HepG2 (cell line): ENCODE results near the gene NOTUM. TPM values are rescaled to one million over a fixed set of nuclear protein-coding genes. Genes with fewer than 3 reads are reported as not detected.

Source experiments
- AGO1 ChIP-seq: fragments of 200-400 bp; formaldehyde crosslinking; IDR thresholded peaks from 2 replicates; pipeline ENCODE4 v1.6.1; 2017; ENCODE audit warnings: mild to moderate bottlenecking, low read depth, low read length, moderate library complexity; ENCODE audit not compliant: poor library complexity, severe bottlenecking
- AGO2 ChIP-seq: fragments of 200-400 bp; formaldehyde crosslinking; optimal IDR thresholded peaks from 2 replicates; pipeline ENCODE3; 2017; ENCODE audit warnings: mild to moderate bottlenecking, low read depth, low read length, moderate library complexity
- CENPT ChIP-seq: sonication (generic); formaldehyde crosslinking; IDR thresholded peaks from 2 replicates; pipeline ENCODE4 v1.8.0; 2022; ENCODE audit warnings: low read depth, mild to moderate bottlenecking, moderate library complexity, missing genetic modification reagents
- E2F1 ChIP-seq: sonication (generic); formaldehyde crosslinking; IDR thresholded peaks from 2 replicates; pipeline ENCODE4 v1.5.0; 2020; ENCODE audit warnings: missing genetic modification reagents
- FLYWCH1 ChIP-seq: sonication (generic); formaldehyde crosslinking; IDR thresholded peaks from 2 replicates; pipeline ENCODE4 v1.8.1; 2023; ENCODE audit warnings: mild to moderate bottlenecking, missing genetic modification reagents
- FOSL2 ChIP-seq: sonication (generic); formaldehyde crosslinking; IDR thresholded peaks from 2 replicates; pipeline ENCODE4 v1.4.0; 2020; ENCODE audit warnings: missing genetic modification reagents
- FOXA3 ChIP-seq: IDR thresholded peaks from 2 replicates; pipeline ENCODE4 v1.6.1; 2016; ENCODE audit warnings: missing genetic modification reagents, missing compliant biosample characterization
- GRHL1 ChIP-seq: sonication (generic); formaldehyde crosslinking; conservative IDR thresholded peaks from 2 replicates; pipeline ENCODE4 v1.8.0; 2022; ENCODE audit warnings: missing genetic modification reagents
- HDAC6 ChIP-seq: fragments of 200-600 bp; sonication (generic); IDR thresholded peaks from 2 replicates; pipeline ENCODE4 v1.7.0; 2017; ENCODE audit warnings: mild to moderate bottlenecking, antibody characterized with exemption, low read length, low read depth
- HNF1B ChIP-seq: sonication (generic); formaldehyde crosslinking; IDR thresholded peaks from 2 replicates; pipeline ENCODE4 v1.5.1; 2020; ENCODE audit warnings: mild to moderate bottlenecking, moderate library complexity, missing genetic modification reagents
- POLR2A ChIP-seq, 2 experiments: IDR thresholded peaks; 2 replicates each; pipeline ENCODE4 v1.6.1; 2011; ENCODE audit warnings: low read depth in 2 of 2, low read length in 2 of 2, mild to moderate bottlenecking in 1 of 2, moderate library complexity in 1 of 2; ENCODE audit not compliant: insufficient read depth in 1 of 2
- POLR2AphosphoS5 ChIP-seq: IDR thresholded peaks from 2 replicates; pipeline ENCODE4 v1.6.1; 2012; ENCODE audit warnings: low read depth, low read length
- RARG ChIP-seq: sonication (generic); formaldehyde crosslinking; IDR thresholded peaks from 2 replicates; pipeline ENCODE4 v1.4.0; 2020; ENCODE audit warnings: low read depth, mild to moderate bottlenecking, missing genetic modification reagents
- SIX4 ChIP-seq: sonication (generic); formaldehyde crosslinking; IDR thresholded peaks from 2 replicates; pipeline ENCODE4 v1.4.0; 2020; ENCODE audit warnings: missing genetic modification reagents
- TEF ChIP-seq: sonication (generic); formaldehyde crosslinking; IDR thresholded peaks from 2 replicates; pipeline ENCODE4 v1.5.0; 2020; ENCODE audit warnings: missing genetic modification reagents
- ZFP36L1 ChIP-seq: sonication (generic); formaldehyde crosslinking; IDR thresholded peaks from 2 replicates; pipeline ENCODE4 v1.8.0; 2022; ENCODE audit warnings: mild to moderate bottlenecking, missing genetic modification reagents, moderate library complexity
- ZNF138 ChIP-seq: sonication (generic); formaldehyde crosslinking; IDR thresholded peaks from 2 replicates; pipeline ENCODE4 v1.5.0; 2020; ENCODE audit warnings: mild to moderate bottlenecking, low read depth, missing genetic modification reagents
- ZNF263 ChIP-seq: sonication (generic); formaldehyde crosslinking; IDR thresholded peaks from 2 replicates; pipeline ENCODE4 v1.4.0; 2020; ENCODE audit warnings: missing genetic modification reagents
- ZNF33A ChIP-seq: sonication (generic); formaldehyde crosslinking; IDR thresholded peaks from 2 replicates; pipeline ENCODE4 v1.5.1; 2020; ENCODE audit warnings: missing genetic modification reagents, mild to moderate bottlenecking, moderate library complexity, borderline replicate concordance
- ZNF34 ChIP-seq: sonication (generic); formaldehyde crosslinking; IDR thresholded peaks from 2 replicates; pipeline ENCODE4 v1.4.0; 2020; ENCODE audit warnings: mild to moderate bottlenecking, missing genetic modification reagents, borderline replicate concordance
- ZNF431 ChIP-seq: sonication (generic); formaldehyde crosslinking; IDR thresholded peaks from 2 replicates; pipeline ENCODE4 v1.9.0; 2022; ENCODE audit warnings: missing genetic modification reagents, low read depth, mild to moderate bottlenecking, borderline replicate concordance
- ZNF432 ChIP-seq: sonication (generic); formaldehyde crosslinking; IDR thresholded peaks from 2 replicates; pipeline ENCODE4 v1.5.0; 2020; ENCODE audit warnings: missing genetic modification reagents, mild to moderate bottlenecking, borderline replicate concordance
- ZNF619 ChIP-seq: sonication (generic); formaldehyde crosslinking; IDR thresholded peaks from 2 replicates; pipeline ENCODE4 v1.4.0; 2020; ENCODE audit warnings: mild to moderate bottlenecking, missing genetic modification reagents
- ZNF773 ChIP-seq: sonication (generic); formaldehyde crosslinking; IDR thresholded peaks from 2 replicates; pipeline ENCODE4 v1.4.0; 2020; ENCODE audit warnings: missing genetic modification reagents, borderline replicate concordance
- ZNF782 ChIP-seq: sonication (generic); formaldehyde crosslinking; IDR thresholded peaks from 2 replicates; pipeline ENCODE4 v1.4.0; 2020; ENCODE audit warnings: missing genetic modification reagents, mild to moderate bottlenecking, borderline replicate concordance
- polyA plus RNA-seq, 8 experiments: library from polyadenylated mRNA; depleted of rRNA in 3 of 8; stranded (reverse) in 7 of 8; unstranded in 1 of 8; fragments of >200 nt; fragmentation: Illumina TruSeq in 4 of 8; extraction: Trizol in 4 of 8; gene quantifications; 2 replicates each; pipeline versions ENCODE4 v1.2.1 to v1.2.3, GENCODE V29; 2011 to 2016; ENCODE audit warnings: low read depth in 4 of 8, missing spikeins in 1 of 8, mixed read lengths in 1 of 8; ENCODE audit not compliant: insufficient read depth in 1 of 8
- total RNA-seq, 5 experiments: library from RNA; depleted of rRNA; stranded (reverse); fragments of >200 nt; fragmentation: Illumina TruSeq; extraction: Trizol; gene quantifications; 2 replicates each; pipeline ENCODE4 v1.2.3, GENCODE V29; 2016; ENCODE audit warnings: low read depth in 1 of 5

NOTUM gene
- total and polyA plus RNA-seq, 2 of the 13 experiments (the other 11 are each of a cell fraction or from before 2014, with no cell fraction given), result 150 to 160 TPM

GRCh38 chr17:81991684-81992305 lies 30.8 kb upstream of the NOTUM start (continued):
- TF ChIP-seq HNF1B (CRISPR knock-in tag), result peak; percentile 59
- TF ChIP-seq RARG, result no peak
- peak; percentile 85 for TF ChIP-seq FOSL2 (CRISPR knock-in tag)
- peak; percentile 75 for TF ChIP-seq FOXA3 (CRISPR knock-in tag)
- TF ChIP-seq POLR2AphosphoS5, result peak; percentile 94
- TF ChIP-seq ZNF431 (CRISPR knock-in tag), result peak; percentile 92
- TF ChIP-seq ZNF263, result peak; percentile 75; the same call in 1 of the 2 replicates
- TF ChIP-seq ZFP36L1 (CRISPR knock-in tag), result peak; percentile 66; the same call in 1 of the 2 replicates
- TF ChIP-seq SIX4 (CRISPR knock-in tag), result peak; percentile 78; the same call in 1 of the 2 replicates
- TF ChIP-seq ZNF773 (CRISPR knock-in tag), result peak; percentile 79; the same call in 1 of the 2 replicates
- no peak; the same call in 1 of the 2 replicates for TF ChIP-seq ZNF138 (CRISPR knock-in tag)
- peak; percentile 89 for TF ChIP-seq AGO1
- no peak for TF ChIP-seq GRHL1 (CRISPR knock-in tag)
- TF ChIP-seq CENPT (CRISPR knock-in tag), result no peak
- TF ChIP-seq FLYWCH1 (CRISPR knock-in tag), result 0 out of 2 replicates have a peak, but pooled peaks have one; percentile 4
- TF ChIP-seq ZNF782 (CRISPR knock-in tag), result peak; percentile 81; the same call in 1 of the 2 replicates
- peak in 1 of 2 experiments; percentile 92; a peak in 2 of 4 replicates for TF ChIP-seq POLR2A (IDR thresholded peaks at IDR 0.05; ENCODE audit: insufficient read depth in 1 of 2, low read depth in 2 of 2, low read length in 2 of 2)
- no peak; the same call in 1 of the 2 replicates for TF ChIP-seq ZNF33A (CRISPR knock-in tag)
- TF ChIP-seq ZNF619 (CRISPR knock-in tag), result peak; percentile 90
- TF ChIP-seq HDAC6, result peak; percentile 78; the same call in 1 of the 2 replicates
- peak; percentile 80; the same call in 1 of the 2 replicates for TF ChIP-seq TEF (CRISPR knock-in tag)
- peak; percentile 19; the same call in 1 of the 2 replicates for TF ChIP-seq ZNF432 (CRISPR knock-in tag)
- TF ChIP-seq AGO2, result no peak
- peak; percentile 78; the same call in 1 of the 2 replicates for TF ChIP-seq ZNF34
- TF ChIP-seq E2F1, result peak; percentile 87
